ENCODE results near the gene RBM8A. TPM values are rescaled to one million over a fixed set of nuclear protein-coding genes. Genes with fewer than 3 reads are reported as not detected.

RBM8A gene
- total and polyA plus RNA-seq, 2 donors (not counting 1 experiment from before 2014, with no cell fraction given) = 137 to 169 TPM

GRCh38 chr1:145871994-145872924 is 55.0 kb downstream of the RBM8A start:
- Histone ChIP-seq H3K27ac (ENCODE audit: low read length in 2 of 2) (peak overlapping the region in 1 of 2 donors; percentile 32), H3K4me3 (ENCODE audit: control extremely low read depth in 1 of 5, extremely low read depth in 1 of 5, insufficient read depth in 1 of 5, low read depth in 2 of 5, low read length in 4 of 5) (peak overlapping the region in 4 of 5 experiments; percentile 22 to 70 (median 51)), H3K9me3 (ENCODE audit: control extremely low read depth in 1 of 3, control insufficient read depth in 2 of 3, insufficient read depth in 1 of 3, low read length in 2 of 3) (no peaks in the 10 kb centered on the region), H2AFZ (ENCODE audit: insufficient read depth, low read depth, low read length, poor library complexity, severe bottlenecking) (peak overlapping the region; percentile 95), H3K36me3 (replicated peaks in 1 of 2; ENCODE audit: control extremely low read depth in 1 of 2, control insufficient read depth in 1 of 2, extremely low read depth in 1 of 2, insufficient read depth in 2 of 2, low read length in 1 of 2) (no peaks in the 10 kb centered on the region), H3K79me2 (ENCODE audit: control insufficient read depth, insufficient read depth, low read length) (no peaks in the 10 kb centered on the region), H3K27me3 (replicated peaks in 1 of 4; ENCODE audit: control extremely low read depth in 1 of 4, control insufficient read depth in 3 of 4, insufficient read depth in 4 of 4, low read length in 3 of 4) (peaks cover 0 to 22% (median 0%) of the 10 kb centered on the region in 4 experiments), H3K4me1 (ENCODE audit: control insufficient read depth in 2 of 2, insufficient read depth in 2 of 2, low read length in 2 of 2) (peaks cover 10 to 11% of the 10 kb centered on the region in 2 donors), H4K20me1 (ENCODE audit: control insufficient read depth, insufficient read depth, low read length, poor library complexity, severe bottlenecking) (no peaks in the 10 kb centered on the region), H3K4me2 (replicated peaks; ENCODE audit: low read depth, low read length, poor library complexity, severe bottlenecking) (peak overlapping the region; percentile 93), H3K9ac (ENCODE audit: low read length) (peak overlapping the region; percentile 72)
- Mint-ChIP-seq H3K27ac (peak overlapping the region; percentile 41), H3K4me1 (peaks cover 13% of the 10 kb centered on the region), H3K27me3 (peaks cover 44% of the 10 kb centered on the region), H3K9me3 (ENCODE audit: insufficient read depth) (no peaks in the 10 kb centered on the region), H3K4me3 (peak overlapping the region; percentile 85)
- DNase-seq (peak; percentile 67), ATAC-seq (ENCODE audit: low read depth) (peak; percentile 60)
- TF ChIP-seq, protein P1, sequence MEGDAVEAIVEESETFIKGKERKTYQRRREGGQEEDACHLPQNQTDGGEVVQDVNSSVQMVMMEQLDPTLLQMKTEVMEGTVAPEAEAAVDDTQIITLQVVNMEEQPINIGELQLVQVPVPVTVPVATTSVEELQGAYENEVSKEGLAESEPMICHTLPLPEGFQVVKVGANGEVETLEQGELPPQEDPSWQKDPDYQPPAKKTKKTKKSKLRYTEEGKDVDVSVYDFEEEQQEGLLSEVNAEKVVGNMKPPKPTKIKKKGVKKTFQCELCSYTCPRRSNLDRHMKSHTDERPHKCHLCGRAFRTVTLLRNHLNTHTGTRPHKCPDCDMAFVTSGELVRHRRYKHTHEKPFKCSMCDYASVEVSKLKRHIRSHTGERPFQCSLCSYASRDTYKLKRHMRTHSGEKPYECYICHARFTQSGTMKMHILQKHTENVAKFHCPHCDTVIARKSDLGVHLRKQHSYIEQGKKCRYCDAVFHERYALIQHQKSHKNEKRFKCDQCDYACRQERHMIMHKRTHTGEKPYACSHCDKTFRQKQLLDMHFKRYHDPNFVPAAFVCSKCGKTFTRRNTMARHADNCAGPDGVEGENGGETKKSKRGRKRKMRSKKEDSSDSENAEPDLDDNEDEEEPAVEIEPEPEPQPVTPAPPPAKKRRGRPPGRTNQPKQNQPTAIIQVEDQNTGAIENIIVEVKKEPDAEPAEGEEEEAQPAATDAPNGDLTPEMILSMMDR (IDR thresholded peaks at IDR 0.05) = no peak
- no peak for TF ChIP-seq EZH2 (IDR thresholded peaks at IDR 0.05; ENCODE audit: borderline replicate concordance, insufficient read depth, low read depth, low read length, poor library complexity, severe bottlenecking)
- CTCF ChIA-PET = interaction anchor here (1.0 to 2.7 kb wide), 7 partner anchors 13 to 140 kb away, joined by 3 to 12 read pairs (median 5); partner anchors contain the start of genes ITGA10, NUDT17 and PIAS3
- POLR2A ChIA-PET = interaction anchor here (0.6 to 1.6 kb wide), 3 partner anchors 13 to 85 kb away, joined by 3 to 4 read pairs (median 4); partner anchors contain the start of gene PIAS3
- WGBS (ENCODE audit: insufficient coverage) = 32% methylated on average over 47 of the region's 47 CpGs
- intact Hi-C loops (cut with micrococcal nuclease) = no loop called here

Other genes with a start within 250 kb of the RBM8A start
- gene PDZK1, start 220.1 kb downstream of the RBM8A start, total RNA-seq = 0.34 TPM in 1 of 2 replicates, not detected in the other
- 0.22 TPM in 1 of 2 replicates, not detected in the other for gene PDZK1, start 220.1 kb downstream of the RBM8A start, polyA plus RNA-seq
- 0.15 TPM in 1 of 2 replicates, not detected in the other for gene CD160, start 208.0 kb downstream of the RBM8A start, total RNA-seq
- 0.10 TPM in 1 of 2 replicates, not detected in the other for gene CD160, start 208.0 kb downstream of the RBM8A start, polyA plus RNA-seq
- gene RNF115, start 103.4 kb downstream of the RBM8A start, total RNA-seq = 19.8 and 21.7 TPM in 2 replicates
- 4.6 and 6.2 TPM in 2 replicates for gene RNF115, start 103.4 kb downstream of the RBM8A start, polyA plus RNA-seq
- 48.0 and 49.3 TPM in 2 replicates for gene POLR3C, start 103.3 kb downstream of the RBM8A start, total RNA-seq
- gene POLR3C, start 103.3 kb downstream of the RBM8A start, polyA plus RNA-seq = 27.8 and 36.5 TPM in 2 replicates
- 7.1 and 7.7 TPM in 2 replicates for gene NUDT17, start 81.9 kb downstream of the RBM8A start, total RNA-seq
- gene NUDT17, start 81.9 kb downstream of the RBM8A start, polyA plus RNA-seq = 7.2 and 7.7 TPM in 2 replicates
- gene PIAS3, start 68.4 kb downstream of the RBM8A start, total RNA-seq = 45.0 and 51.0 TPM in 2 replicates
- 15.9 and 23.2 TPM in 2 replicates for gene PIAS3, start 68.4 kb downstream of the RBM8A start, polyA plus RNA-seq
- gene ANKRD35, start 41.6 kb downstream of the RBM8A start, total RNA-seq = not detected in 2 replicates
- 0.04 TPM in 1 of 2 replicates, not detected in the other for gene ANKRD35, start 41.6 kb downstream of the RBM8A start, polyA plus RNA-seq
- gene ITGA10, start 17.4 kb downstream of the RBM8A start, total RNA-seq = 6.2 and 8.9 TPM in 2 replicates
- gene ITGA10, start 17.4 kb downstream of the RBM8A start, polyA plus RNA-seq = 1.6 and 2.1 TPM in 2 replicates
- 39.1 and 48.1 TPM in 2 replicates for gene PEX11B, start 8.8 kb downstream of the RBM8A start, total RNA-seq
- gene PEX11B, start 8.8 kb downstream of the RBM8A start, polyA plus RNA-seq = 16.5 and 20.8 TPM in 2 replicates
- 31.7 and 32.2 TPM in 2 replicates for gene LIX1L, start 30.5 kb upstream of the RBM8A start, total RNA-seq
- gene LIX1L, start 30.5 kb upstream of the RBM8A start, polyA plus RNA-seq = 13.6 and 14.4 TPM in 2 replicates
- gene ANKRD34A, start 37.1 kb upstream of the RBM8A start, total RNA-seq = 1.8 and 2.8 TPM in 2 replicates
- 0.56 and 0.86 TPM in 2 replicates for gene ANKRD34A, start 37.1 kb upstream of the RBM8A start, polyA plus RNA-seq
- 26.3 and 33.3 TPM in 2 replicates for gene POLR3GL, start 37.2 kb upstream of the RBM8A start, total RNA-seq
- 17.6 and 18.4 TPM in 2 replicates for gene POLR3GL, start 37.2 kb upstream of the RBM8A start, polyA plus RNA-seq
- gene TXNIP, start 69.1 kb upstream of the RBM8A start, total RNA-seq = 522 and 542 TPM in 2 replicates
- 591 and 1,651 TPM in 2 replicates for gene TXNIP, start 69.1 kb upstream of the RBM8A start, polyA plus RNA-seq
- gene HJV, start 94.3 kb upstream of the RBM8A start, total RNA-seq = not detected in 2 replicates
- gene HJV, start 94.3 kb upstream of the RBM8A start, polyA plus RNA-seq = not detected in 2 replicates
- gene NBPF10, start 217.3 kb upstream of the RBM8A start, total RNA-seq = 12.6 and 13.4 TPM in 2 replicates
- gene NBPF10, start 217.3 kb upstream of the RBM8A start, polyA plus RNA-seq = 2.6 and 4.5 TPM in 2 replicates